Lung microvascular endothelial cell (primary cell): ENCODE measurements around the gene KCNIP3. TPM values are rescaled to one million over a fixed set of nuclear protein-coding genes. Genes with fewer than 3 reads are reported as not detected.

Source experiments
- DNase-seq, 2 donors: peaks; one replicate each; pipeline versions ENCODE4 v3.0.0 to v3.0.0-alpha.2; 2010; ENCODE audit warnings: low read depth in 2 of 2
- total RNA-seq: library from RNA; depleted of rRNA; stranded (reverse); fragments of >200 nt; gene quantifications from 2 replicates; pipeline ENCODE4 v1.2.1, GENCODE V29; 2014

The KCNIP3 gene
- total RNA-seq, 1 donor from 2014 or later, result not detected

- no peak for DNase-seq
These were observed 30.7 kb downstream of the KCNIP3 start for GRCh38 chr2:95327861-95328260.

DNA sequence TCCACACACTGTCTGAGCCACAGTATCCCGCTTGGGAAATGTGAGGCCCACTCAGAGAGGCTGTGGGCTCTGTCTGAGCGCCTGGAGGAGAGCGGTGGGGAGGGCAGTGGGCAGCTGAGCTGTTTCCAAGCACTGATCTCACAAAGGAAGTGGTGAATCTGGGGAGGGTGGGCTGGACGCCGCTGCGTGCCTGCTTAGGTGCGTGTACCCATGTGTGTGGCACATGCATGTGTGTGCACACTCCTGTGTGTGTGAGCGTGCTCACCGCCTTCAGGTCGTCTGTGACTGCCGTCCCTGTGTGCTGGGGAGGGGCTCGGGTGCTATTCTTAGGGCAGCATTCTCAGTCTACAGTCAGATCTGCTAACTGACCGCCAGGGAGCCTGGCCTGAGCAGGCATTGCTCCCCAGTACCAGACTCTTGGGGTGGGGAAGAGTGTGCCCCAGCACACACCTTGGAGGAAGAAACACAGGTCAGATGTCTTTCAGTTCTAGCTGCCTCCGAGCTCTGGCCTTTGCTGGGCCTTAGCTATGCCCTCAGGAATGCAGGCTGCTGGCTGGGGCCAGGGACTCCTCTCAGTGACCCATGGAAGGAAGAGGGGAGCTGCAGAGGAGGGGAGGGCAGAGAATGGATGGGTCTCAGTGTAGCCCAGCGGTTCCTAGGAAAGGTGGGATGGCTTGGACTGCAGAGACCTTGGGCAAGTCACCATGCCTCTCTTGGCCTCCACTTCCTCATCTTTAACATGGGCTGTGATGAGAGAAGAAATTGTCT is 31.4 kb downstream of the KCNIP3 start:
- no peak for DNase-seq

DNA sequence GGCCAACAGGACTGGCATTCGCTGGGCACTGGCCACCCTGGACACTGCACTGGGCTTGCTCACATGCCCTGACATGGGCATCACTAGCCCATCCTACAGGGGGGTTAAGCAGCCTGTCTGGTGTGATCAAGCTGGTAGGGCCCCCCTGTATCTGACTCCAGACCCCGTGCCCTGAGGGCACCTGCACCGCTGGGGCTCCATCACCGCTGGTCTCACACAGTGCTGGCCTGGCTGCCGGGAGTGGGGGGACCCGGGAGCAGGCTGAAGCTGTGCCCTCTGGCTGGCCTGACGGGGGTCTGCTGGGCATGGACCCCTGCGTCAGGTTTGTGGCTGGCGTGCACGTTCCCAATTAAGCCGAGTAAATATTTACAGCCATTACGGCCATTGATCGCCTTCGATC is 32.3 kb downstream of the KCNIP3 start:
- DNase-seq, result no peak

DNA sequence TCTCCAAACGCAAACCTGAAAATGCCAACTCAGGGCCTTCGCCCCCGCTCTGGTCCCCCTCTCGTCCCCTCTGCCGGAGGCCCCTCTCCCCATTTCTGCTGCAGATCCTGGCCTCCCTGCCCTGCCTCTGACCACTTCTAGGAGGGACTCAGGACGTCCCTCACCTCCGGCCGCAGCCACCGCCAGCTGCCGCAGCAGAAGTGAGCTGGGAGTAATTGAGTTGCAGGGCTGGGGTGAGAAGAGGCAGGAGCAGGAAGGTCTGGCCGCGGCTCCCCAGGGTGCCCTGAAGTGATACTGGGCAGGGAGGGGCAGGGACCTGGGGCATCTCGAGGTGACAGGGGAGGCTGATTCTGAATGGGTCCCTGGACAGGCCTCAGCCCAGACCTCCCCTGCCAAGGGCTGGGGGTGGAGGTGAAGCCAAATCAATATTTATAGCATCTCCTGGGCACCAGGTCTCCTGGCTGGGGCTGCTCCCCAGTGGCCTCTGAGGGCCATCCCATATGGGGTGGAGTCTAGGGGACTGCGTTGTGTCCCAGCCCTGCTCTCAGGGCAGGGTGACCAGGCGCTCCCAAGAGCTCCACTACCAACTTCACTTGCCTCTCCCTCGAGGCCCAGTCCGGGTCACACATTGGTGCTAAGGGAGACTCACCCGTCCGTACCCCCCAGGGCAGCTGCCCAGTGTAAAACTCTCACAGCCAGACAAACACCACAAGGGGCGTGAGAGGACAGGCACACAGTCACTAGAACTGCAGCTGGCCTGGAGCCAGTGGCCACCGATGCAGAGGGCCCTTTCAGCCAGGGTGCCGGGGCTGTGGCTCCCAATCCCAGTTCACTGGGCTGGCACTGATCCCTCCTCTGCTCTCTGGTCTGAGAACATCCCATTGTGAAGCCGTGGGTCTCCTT is 33.0 kb downstream of the KCNIP3 start:
- no peak for DNase-seq

GRCh38 chr2:95330794-95331338 is 33.7 kb downstream of the KCNIP3 start:
- no peak for DNase-seq

GRCh38 chr2:95331606-95332005 is 34.5 kb downstream of the KCNIP3 start:
- no peak for DNase-seq

GRCh38 chr2:95332036-95332435 is 34.9 kb downstream of the KCNIP3 start:
- DNase-seq, result no peak

GRCh38 chr2:95333056-95333455 is 35.9 kb downstream of the KCNIP3 start:
- no peak for DNase-seq

GRCh38 chr2:95333888-95334338 is 36.8 kb downstream of the KCNIP3 start:
- DNase-seq, result peak in 1 of 2 donors; percentile 28

GRCh38 chr2:95334916-95335641 is 37.9 kb downstream of the KCNIP3 start:
- DNase-seq, result no peak

- no peak for DNase-seq
These were observed 39.3 kb downstream of the KCNIP3 start for GRCh38 chr2:95336406-95336805.

DNA sequence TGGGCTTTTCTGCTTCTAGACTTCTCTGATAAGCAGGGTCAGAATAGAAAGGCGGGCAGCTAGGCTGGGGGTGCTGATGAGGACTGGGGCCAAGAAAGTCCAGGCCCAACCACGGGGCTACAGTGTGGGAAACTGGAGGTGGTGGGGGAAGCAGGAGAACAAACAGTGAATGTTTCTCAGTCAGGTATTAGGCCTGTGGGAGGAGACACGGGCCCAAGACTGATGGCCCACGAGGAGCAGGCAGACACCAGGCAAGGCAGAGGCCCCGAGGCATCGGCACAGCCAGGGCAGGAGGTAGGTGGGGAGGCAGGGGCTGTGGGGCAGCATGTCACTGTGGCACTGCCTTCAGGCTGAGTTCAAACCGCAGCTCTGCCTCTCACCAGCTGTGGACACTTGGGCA is 40.7 kb downstream of the KCNIP3 start:
- no peak for DNase-seq

DNA sequence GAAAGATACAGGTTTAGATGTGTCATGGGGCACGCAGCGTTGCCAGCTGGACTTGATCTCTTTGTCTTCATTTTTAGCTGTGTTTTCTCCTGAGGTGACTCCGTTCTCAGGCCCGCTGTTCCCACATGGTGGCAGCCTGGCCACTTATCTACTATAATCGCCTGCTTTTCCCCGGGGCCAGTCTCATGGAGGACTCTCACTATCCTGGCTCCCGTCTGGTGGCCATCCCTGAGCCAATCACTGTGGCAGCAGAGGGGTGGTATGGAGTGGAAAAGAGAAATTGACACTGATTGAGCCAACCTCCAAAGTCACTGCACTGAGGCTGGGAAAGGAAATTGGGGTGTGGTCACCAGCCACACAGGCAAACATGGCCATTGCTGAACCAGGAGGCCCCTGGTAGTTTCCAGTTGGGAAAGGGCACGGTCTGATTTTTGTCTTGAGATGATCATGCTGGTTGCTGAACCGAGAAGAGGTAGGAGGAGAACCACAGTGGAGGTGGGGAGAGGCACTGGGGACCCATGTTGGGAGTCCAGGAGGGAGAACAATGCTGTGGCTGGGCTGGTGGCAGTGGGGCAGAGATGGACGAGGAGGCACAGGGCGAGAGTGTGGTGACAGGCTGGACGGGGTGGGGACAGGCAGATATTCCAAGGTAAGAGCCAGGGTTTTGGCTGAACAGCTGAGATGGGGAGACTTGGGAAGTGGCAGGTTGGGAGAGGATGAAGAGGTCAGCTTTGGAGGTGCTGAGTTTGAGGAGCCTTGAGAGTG is 45.6 kb downstream of the KCNIP3 start:
- DNase-seq, result no peak

DNA sequence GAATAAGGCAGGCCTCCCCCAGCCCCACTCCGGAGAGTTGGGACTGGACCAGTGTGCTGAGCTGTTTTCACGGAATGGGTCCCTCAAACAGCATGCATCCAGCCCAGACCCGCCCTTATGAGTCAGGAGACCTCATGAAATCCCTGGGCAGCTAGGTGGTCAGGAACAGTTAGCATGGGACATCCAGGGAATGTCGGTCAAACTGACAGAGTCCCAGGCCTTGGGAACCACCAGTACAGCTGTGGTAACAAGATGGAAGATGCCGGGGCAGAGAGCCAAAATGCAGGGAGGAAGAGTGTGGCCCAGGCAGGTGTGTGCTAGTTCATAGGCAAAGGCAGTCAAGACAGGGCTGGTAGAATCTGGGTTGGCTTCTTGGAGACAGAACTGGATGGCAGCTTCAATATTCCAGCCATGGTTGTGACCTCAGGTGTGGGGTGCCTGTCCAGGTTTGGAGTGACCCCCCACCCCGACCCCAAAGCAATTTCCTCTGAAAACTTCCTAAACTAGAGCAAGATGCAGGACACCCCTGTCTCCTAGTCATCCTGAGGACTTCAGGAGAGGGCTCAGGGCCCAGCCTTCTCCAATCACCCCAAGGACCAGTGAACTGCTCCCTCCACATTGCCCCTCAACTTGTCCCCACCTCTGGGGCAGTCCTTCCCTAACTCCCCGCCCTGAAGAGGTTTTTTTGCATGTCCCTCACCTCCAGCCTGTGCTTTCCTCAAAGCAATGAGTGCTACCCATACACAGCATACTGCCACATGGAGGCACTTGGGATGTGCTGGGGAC is 46.5 kb downstream of the KCNIP3 start:
- no peak for DNase-seq

GRCh38 chr2:95344215-95344583 is 47.1 kb downstream of the KCNIP3 start:
- no peak for DNase-seq

DNA sequence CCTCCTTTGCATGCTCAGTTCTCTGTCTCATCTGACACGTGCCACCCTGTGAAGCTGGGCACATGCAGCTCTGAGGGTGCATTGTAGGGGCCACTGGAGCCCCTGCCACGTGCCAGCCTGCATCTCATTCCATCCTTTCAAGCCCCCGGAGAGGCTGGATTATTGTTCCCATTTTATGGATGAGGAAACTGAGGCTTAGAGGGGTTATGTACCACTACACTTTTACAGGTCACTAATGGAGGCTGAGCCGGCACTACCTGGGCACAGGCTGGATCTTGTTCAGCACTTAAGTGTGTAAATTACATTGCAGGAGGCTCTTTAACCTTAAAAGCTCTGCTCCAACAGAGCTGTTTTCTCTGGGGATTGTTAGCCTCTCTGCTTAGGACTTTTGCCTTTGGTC is 47.5 kb downstream of the KCNIP3 start:
- no peak for DNase-seq

DNA sequence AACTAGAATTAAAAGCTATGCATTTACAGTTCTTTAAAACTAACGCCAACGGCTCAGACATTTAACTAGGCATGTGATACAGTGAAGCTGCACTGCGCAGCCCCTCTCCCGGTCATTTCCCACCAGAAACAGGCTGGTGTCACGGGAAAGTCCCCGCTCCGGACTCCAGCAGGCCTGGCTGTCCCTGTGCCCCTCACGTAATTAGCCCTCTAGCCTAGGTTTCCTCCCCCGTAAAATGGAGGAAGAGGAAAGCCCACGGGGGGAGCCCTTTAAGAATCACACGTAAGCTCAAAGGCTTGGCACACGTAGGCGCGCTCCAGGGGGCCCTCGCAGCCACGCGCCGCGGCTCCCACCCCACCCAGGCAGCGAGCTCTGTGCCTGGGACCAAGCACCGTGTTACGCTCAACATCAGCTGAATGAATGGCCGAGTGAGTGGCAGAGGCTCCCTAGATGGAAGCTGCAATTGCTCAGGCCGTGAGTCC is 48.0 kb downstream of the KCNIP3 start:
- peak in 1 of 2 donors; percentile 6 for DNase-seq

- DNase-seq, result peak; percentile 73 to 78
These were observed 48.5 kb downstream of the KCNIP3 start for GRCh38 chr2:95345563-95346230.

DNA sequence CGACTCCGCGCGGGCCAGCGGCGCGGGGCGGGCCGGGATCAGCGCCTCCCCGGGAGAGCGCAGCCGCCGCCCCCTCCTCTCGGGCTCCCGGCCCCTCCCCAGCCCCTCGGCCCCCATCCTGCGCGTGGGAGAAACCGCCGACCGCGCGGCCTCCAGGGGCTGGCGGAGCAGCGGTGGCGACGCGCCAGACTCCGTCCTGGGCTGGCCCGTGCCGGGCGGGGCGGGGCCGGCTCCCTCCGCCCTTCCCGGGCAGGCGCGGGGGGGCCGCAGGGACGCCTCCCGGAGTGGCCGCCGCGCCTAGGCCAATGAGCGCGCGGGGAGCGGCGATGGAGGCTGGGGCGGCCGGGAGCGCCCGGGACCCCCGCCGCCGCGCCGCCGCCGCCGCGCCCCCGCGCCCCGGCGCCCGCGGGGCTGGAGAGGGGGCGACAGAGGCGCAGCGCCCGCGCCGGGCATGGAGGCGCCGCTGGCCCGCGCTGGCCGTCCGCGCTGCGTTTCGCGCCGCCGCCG is 49.1 kb downstream of the KCNIP3 start:
- peak; percentile 25 to 48 for DNase-seq
